GM21825 (cell line): ENCODE data around the gene TNFRSF13B.
"Not testable (repeated sequence)": the region's sequence is repeated elsewhere in the genome, so short reads cannot be mapped to it uniquely, and the experiment has no call there.

Experiments used
- ATAC-seq: cut with Tn5 transposase; IDR thresholded peaks from one replicate; pipeline ENCODE4 v1.9.1; 2021; ENCODE audit warnings: mild to moderate bottlenecking, moderate library complexity; ENCODE audit not compliant: unreplicated experiment

TNFRSF13B gene

GRCh38 chr17:17007891-17008290 lies 36.0 kb upstream of the TNFRSF13B start:
- ATAC-seq: not testable (repeated sequence)

DNA sequence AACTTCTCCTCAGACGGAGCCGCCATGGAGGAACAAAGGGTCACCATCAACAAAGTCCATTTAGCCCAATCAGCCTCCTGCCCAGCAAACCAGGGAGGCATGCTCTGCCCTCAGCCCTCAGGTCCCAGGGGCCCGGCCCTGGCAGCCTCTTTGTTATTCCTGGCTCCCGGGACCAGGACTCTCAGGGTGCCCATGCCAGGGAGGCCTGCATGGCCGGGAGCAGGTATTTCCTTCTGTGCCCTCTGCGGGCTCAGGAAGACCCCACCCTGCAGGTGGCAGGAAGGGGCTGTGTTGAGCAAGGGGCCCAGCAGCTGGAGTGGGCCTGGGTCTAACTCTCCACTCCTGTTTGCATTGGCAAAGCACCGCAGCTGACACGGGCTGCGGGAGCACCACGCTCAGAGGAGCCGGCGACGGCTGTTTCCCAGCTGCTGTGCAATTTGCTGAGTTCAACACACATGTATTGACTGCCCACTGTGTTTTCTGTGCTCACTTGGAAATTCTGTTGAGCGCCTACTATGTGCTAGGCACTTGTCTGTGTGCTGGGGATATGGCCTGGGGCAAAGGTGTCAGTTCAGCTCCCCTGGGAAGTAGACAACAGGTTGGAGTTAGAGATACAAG lies 33.2 kb upstream of the TNFRSF13B start:
- not testable (repeated sequence) for ATAC-seq

DNA sequence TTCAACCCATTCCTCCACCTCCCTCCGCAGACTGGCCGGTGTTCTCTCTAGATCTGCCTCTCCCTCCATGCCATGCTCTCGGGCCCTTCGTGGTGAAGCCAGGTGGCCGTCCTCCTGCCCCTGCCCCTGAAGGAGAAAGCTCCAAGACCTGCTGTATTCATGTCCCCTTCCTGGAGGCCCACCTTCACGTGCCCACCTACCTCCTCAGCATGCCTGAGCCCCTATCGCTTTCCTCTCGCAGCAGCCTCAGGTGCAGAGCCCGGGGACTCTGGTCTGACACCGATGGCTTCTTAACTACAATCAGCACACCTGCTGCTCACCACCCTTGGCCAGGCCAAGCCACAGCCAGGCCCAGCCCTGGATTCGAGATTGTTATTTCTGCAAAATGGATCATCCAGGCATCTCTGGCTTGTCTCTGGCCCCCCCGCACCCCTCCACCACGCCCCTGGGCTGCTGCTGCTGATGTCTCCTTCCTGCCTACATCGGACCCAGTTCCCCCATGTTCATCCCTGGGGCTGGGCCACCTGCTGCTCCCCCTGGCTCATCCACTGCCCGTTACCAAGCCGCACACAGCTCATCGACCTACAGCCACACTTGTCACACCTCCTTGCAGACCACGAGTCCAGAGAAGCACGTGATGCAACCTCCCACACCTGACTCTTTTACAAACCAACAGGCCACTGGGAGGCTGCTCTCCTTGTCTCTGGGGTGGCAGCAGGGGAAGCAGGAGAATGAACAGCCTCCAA lies 32.5 kb upstream of the TNFRSF13B start:
- no peak for ATAC-seq

GRCh38 chr17:17002731-17003715 lies 31.1 kb upstream of the TNFRSF13B start:
- ATAC-seq: not testable (repeated sequence)

- peak; percentile 69 for ATAC-seq
Measured at GRCh38 chr17:17001874-17002520, 30.1 kb upstream of the TNFRSF13B start.

DNA sequence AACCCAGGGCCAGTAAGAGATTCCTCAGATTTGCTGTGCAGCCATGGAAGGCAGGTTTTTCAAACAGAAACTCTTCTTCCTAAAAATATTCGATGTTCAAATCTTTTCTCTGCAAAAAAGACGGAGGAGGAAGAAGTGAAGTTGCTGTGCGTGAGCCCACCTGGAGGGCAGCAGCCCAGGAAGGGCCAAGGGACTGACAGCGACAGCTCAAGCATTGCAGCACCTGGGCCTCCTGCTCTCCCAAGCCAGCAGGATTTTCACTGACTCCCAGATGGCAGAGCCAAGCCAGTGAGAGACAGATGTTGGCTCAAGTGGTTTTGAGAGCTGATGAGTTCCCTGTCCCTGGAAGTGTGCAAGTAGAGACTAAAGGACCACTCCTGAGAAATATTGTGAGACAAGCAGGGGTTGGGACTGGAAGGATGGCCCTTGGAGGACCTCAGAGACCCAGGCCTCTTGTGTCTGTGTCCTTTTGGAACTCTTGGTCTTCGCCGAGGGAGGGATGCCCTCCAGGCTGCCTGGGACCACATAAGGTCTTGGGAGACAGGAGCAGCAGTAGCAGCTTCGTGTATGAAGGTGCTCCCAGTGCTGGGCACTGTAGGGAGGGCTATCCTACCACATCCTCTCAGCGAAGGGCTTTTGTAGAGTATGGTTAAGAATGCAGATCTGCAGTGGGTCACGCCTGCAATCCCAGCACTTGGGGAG lies 29.3 kb upstream of the TNFRSF13B start:
- ATAC-seq: no peak

- ATAC-seq: no peak
Measured at GRCh38 chr17:16999931-17000625, 28.2 kb upstream of the TNFRSF13B start.

DNA sequence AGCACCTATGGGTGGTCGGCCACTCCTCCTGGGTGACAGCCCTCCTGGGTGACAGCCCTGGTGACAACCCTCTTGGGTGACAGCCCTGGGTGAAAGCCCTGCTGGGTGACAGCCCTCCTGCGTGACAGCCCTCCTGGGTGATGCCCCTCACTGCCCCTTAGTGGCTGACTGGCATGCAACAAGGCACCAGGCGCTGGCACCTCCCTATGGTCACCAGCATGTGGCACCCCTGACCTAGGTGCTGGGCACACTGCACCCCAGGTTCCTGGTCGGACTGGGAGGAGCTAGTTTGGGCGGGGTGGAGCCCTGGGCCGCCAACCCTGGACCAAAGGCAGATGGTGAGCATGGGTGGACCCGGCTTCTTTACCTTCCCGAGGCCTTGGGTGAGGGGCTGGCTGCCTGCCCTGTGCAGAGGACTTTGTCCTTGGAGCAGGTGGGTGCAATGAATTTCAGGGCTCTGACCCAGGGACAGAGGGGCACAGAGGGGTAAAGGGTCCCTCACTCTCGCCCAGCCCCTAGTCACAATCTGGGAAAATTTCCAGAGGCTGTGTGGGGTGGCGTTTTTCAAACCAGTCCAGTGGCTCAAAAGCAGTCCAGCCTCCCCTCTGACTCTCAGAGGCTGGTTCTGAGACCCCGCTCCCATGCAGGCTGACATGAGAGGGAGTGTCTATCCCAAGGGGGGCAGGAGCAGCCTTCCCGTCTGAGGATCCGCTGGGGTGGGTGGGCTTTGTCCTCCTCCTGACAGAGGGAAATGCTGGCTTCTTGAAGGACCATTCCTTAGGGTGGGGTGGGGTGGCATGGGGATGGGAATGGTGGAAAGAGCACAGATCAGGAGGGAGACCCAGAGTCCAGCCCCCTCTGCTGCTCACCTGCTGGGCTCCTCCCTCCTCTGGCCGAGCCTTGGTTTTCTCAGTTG lies 25.9 kb upstream of the TNFRSF13B start:
- ATAC-seq: no peak

DNA sequence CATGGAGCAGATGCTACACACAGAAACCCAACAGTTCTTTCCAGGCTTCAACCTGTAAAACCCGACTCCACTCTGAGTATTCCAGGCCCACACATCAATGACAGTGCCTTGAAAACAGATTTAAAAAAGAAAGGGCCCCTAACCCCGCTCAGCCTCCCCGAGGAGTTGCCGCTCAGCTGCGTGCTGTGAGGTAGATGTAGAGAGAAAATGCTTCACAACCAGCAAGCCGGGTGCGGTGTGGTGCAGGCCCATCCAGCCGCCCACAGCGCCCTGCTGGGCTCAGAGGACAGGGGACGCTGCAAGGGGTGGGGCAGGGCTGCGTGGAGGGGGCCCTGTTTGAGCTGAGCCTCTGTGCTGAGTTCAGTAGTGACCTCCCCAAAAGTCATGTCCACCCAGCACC lies 24.8 kb upstream of the TNFRSF13B start:
- not testable (repeated sequence) for ATAC-seq

DNA sequence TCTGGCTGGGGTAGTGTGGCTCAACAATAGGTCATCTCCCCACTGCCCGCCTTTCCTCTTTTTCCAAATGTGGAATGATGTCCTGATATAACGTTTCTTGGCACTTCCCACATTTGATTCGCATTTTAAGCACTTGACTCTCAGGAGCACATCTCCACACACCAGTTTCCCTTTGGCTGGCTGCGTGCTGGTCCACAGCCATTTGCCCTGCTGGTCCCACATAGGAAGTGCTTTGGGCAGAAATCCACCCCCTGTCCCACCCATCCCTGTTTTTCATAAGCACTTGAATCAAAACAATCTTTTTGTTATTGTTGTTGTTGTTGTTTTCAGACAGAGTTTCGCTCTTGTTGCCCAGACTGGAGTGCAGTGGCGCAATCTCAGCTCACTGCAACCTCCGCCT lies 24.0 kb upstream of the TNFRSF13B start:
- ATAC-seq: no peak

GRCh38 chr17:16994631-16995030 lies 22.7 kb upstream of the TNFRSF13B start:
- ATAC-seq: no peak

DNA sequence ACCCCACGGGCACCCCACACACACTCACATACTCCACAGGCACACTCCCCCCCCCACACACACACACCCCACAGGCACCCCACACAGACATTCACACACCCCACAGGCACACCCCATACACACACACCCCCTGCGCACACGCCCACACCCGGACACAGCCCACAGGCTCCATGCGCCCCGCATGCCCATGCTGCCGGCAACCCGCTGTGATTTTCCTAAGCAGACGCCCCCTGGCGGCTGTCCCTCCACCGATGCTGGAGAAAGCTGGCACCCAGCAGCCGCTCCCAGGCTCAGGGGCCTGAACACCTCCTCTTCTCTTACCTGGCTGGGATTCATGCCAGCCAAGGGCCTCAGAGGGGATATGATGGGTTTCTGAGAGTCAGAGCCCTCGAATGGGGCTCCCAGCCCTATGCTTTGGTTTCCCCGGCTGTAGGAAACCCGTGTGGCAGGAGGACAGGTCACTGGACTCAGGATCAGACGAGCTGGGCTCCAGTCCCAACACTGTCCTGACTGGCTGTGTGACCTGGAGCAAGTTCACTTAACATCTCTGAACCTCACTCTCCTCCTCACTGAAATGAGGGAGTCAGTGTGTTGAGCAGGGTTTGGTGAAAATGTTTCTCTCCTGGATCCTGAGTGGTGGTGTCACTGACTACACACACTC lies 19.6 kb upstream of the TNFRSF13B start:
- ATAC-seq: no peak

GRCh38 chr17:16989953-16990860 lies 18.3 kb upstream of the TNFRSF13B start:
- no peak for ATAC-seq

GRCh38 chr17:16989230-16989952 lies 17.5 kb upstream of the TNFRSF13B start:
- peak; percentile 33 for ATAC-seq

DNA sequence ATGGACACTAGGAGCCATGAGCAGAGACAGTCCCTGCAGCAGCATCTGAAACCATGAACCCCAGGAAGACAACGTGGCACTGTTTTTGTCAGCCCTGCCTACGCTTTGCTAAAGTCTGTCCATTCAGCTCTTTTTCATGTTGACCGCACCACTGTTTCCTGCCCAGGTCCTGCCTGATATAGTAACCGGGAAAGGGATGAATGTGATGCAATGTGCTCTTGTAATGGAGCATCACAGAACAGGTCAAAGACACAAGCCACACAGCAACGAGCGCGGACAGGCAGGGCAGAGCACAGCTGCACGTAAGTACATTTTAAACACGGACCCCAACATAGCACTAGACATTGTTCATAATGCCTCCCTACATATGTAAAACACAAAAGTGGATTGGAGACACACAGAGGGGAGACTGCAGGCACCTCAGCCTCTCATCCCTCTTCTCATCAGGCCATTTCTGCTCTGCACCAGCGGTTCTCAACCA lies 16.9 kb upstream of the TNFRSF13B start:
- ATAC-seq: peak; percentile 2
